ENCODE data around the gene PIM1. TPM values are rescaled to one million over a fixed set of nuclear protein-coding genes. Genes with fewer than 3 reads are reported as not detected.
"Not testable (repeated sequence)": the region's sequence is repeated elsewhere in the genome, so short reads cannot be mapped to it uniquely, and the experiment has no call there.

Gene PIM1
- 26.3 TPM for polyA plus RNA-seq (2013, experiment 1 of 4)
- polyA plus RNA-seq (2013, experiment 2 of 4) = 22.9 TPM
- polyA plus RNA-seq (2013, experiment 3 of 4) = 20.6 TPM
- 18.8 TPM for polyA plus RNA-seq (2013, experiment 4 of 4)

- Histone ChIP-seq H3K27me3 (ENCODE audit: control insufficient read depth, insufficient read depth, low read length, poor library complexity, severe bottlenecking) (peaks cover 11% of the 10 kb centered on the region), H3K27ac (ENCODE audit: insufficient read depth, low read depth, low read length, poor library complexity, severe bottlenecking) (peak within 1 kb of the TSS; percentile 89), H3K4me3 (ENCODE audit: insufficient read depth, low read depth, low read length) (peak within 1 kb of the TSS; percentile 84), H3K9me3 (ENCODE audit: control insufficient read depth, low read length) (no peaks in the 10 kb centered on the region), H3K36me3 (ENCODE audit: control insufficient read depth, insufficient read depth, low read length) (peaks cover 14% of the 10 kb centered on the region), H3K4me1 (ENCODE audit: control insufficient read depth, insufficient read depth, low read length) (peaks cover 7% of the 10 kb centered on the region)
- WGBS, 2 experiments = 0% methylated on average over 90 of the region's 90 CpGs
Measured at GRCh38 chr6:37169496-37170272, at the start of gene PIM1. Gene PIM1 (plus strand): TSS chr6:37170152. CDS start chr6:37170576, 424 bp downstream.

DNA sequence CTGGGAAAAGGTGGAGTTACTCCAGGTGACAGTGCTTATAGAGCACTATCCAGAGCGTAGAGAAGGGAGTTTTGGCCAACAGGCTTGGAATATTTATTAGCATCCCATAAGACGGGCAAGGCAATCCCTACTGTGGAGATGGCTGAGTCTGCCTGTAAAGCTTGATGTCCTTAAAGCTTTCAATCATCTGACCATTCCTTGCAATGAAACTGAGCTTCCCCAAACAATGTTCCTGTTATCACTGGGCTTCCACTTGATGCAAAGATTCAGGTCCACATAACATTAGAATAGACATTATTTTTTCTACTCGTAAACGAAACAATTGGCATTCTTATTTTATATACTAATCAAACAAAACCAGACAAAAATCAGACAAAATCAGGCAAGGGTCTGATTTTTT is 48.4 kb upstream of the PIM1 start:
- peaks cover 10% of the 10 kb centered on the region for H3K4me1 ChIP-seq (ENCODE audit: control insufficient read depth, insufficient read depth, low read length)
- H3K9me3 ChIP-seq (ENCODE audit: control insufficient read depth, low read length) = no peaks in the 10 kb centered on the region
- no peaks in the 10 kb centered on the region for H3K27me3 ChIP-seq (ENCODE audit: control insufficient read depth, insufficient read depth, low read length, poor library complexity, severe bottlenecking)
- 84 to 92% methylated on average over 4 of the region's 4 CpGs for WGBS, 2 experiments
- H3K36me3 ChIP-seq (ENCODE audit: control insufficient read depth, insufficient read depth, low read length) = no peaks in the 10 kb centered on the region
- no peak overlapping the region for H3K4me3 ChIP-seq (ENCODE audit: insufficient read depth, low read depth, low read length)
- no peak overlapping the region for H3K27ac ChIP-seq (ENCODE audit: insufficient read depth, low read depth, low read length, poor library complexity, severe bottlenecking)

DNA sequence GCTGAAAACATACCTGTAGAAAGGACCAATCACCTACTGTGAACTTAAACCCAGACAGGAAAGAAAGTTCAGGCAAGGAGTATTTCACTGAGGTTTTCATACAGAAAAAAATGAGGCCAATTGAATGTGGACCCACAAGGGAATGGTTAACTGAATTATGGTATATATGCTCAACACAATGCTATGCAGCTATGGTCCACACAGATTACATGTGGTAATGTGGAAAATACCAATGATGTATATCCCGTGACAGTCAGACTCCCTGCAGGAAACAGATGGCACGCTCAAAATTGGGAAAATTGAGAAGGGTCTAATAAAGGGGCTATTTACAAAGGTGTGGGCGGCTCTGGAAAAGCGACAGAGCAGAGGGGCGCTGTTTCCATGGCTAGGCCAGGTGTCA is 47.1 kb upstream of the PIM1 start:
- Histone ChIP-seq H3K9me3 (ENCODE audit: control insufficient read depth, low read length) (no peaks in the 10 kb centered on the region), H3K27ac (ENCODE audit: insufficient read depth, low read depth, low read length, poor library complexity, severe bottlenecking) (no peak overlapping the region), H3K4me3 (ENCODE audit: insufficient read depth, low read depth, low read length) (no peak overlapping the region), H3K36me3 (ENCODE audit: control insufficient read depth, insufficient read depth, low read length) (no peaks in the 10 kb centered on the region), H3K27me3 (ENCODE audit: control insufficient read depth, insufficient read depth, low read length, poor library complexity, severe bottlenecking) (no peaks in the 10 kb centered on the region), H3K4me1 (ENCODE audit: control insufficient read depth, insufficient read depth, low read length) (peaks cover 21% of the 10 kb centered on the region)
- 93% methylated on average over 5 of the region's 5 CpGs for WGBS, 2 experiments

DNA sequence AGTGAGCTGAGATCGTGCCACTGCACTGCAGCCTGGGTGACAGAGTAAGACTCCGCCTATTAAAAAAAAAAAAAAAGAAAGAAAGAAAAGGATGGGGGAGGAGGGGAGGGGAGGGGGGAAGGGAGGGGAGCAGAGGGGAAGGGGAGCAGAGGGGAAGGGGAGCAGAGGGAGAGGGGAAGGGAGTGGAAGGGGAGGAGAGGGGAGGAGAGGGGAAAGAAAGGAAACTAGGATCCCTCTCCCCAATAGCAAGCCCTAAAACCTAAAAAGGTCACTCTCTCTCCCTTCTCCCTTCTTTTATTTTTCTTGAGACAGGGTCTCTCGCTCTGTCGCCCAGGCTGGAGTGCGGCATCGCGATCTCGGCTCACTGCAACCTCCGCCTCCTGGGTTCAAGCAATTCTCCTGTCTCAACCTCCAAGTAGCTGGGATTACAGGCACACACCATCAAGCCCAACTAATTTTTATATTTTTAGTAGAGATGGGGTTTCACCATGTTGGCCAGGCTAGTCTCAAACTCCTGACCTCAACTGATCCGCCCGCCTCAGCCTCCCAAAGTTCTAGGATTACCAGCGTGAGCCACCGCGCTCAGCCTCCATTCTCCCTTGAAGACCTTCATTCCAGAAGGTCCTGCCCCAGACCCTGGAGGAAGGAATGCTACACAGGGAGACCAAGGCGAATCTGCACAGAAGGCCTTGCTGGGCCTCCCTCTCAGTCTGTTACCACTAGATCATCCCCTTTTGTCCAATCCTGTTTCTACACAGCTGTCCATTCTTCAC is 45.8 kb upstream of the PIM1 start:
- Histone ChIP-seq H3K27me3 (ENCODE audit: control insufficient read depth, insufficient read depth, low read length, poor library complexity, severe bottlenecking) (no peaks in the 10 kb centered on the region), H3K4me3 (ENCODE audit: insufficient read depth, low read depth, low read length) (no peak overlapping the region), H3K9me3 (ENCODE audit: control insufficient read depth, low read length) (no peaks in the 10 kb centered on the region), H3K4me1 (ENCODE audit: control insufficient read depth, insufficient read depth, low read length) (peaks cover 28% of the 10 kb centered on the region), H3K27ac (ENCODE audit: insufficient read depth, low read depth, low read length, poor library complexity, severe bottlenecking) (no peak overlapping the region), H3K36me3 (ENCODE audit: control insufficient read depth, insufficient read depth, low read length) (no peaks in the 10 kb centered on the region)
- WGBS, 2 experiments = 83 to 89% methylated on average over 13 to 15 of the region's 15 CpGs

DNA sequence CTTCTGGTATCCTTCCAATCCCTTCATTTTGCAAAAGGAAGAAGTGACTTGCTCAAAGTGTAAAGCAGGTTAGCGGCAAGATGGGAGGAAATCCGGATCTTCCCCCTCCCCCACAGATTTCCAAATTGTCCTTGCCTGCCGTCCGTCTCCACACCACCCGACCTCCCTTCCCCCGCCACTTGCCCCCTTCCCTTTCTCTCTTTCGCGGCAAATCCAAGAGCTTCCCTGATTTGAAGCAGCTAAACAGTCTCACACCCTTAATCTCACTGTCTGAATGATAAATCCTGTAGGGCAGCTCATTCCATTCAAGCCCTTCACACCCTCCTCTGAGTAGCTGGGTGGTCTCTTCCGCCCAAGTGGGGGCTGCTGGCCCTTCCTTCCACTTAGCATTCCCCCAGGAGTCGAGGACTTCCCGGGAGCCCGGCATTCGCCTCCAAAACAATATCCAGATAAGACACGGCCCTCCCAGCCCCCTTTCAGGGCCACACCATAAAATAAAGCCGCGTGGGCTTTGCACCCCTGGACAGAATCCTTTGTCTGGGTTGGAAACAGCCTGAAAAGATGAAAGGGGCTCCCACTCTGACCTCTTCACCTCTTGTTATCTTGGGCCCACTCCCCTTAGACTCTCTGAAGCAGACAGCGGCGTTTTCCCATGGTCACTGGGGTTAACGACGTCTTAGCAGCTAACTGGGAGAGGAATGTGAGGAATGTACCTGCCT is 44.0 kb upstream of the PIM1 start:
- 0% methylated on average over 20 of the region's 20 CpGs for WGBS, 2 experiments
- Histone ChIP-seq H3K4me1 (ENCODE audit: control insufficient read depth, insufficient read depth, low read length) (peaks cover 28% of the 10 kb centered on the region), H3K27me3 (ENCODE audit: control insufficient read depth, insufficient read depth, low read length, poor library complexity, severe bottlenecking) (no peaks in the 10 kb centered on the region), H3K4me3 (ENCODE audit: insufficient read depth, low read depth, low read length) (no peak overlapping the region), H3K36me3 (ENCODE audit: control insufficient read depth, insufficient read depth, low read length) (no peaks in the 10 kb centered on the region), H3K27ac (ENCODE audit: insufficient read depth, low read depth, low read length, poor library complexity, severe bottlenecking) (peak overlapping the region; percentile 96), H3K9me3 (ENCODE audit: control insufficient read depth, low read length) (no peaks in the 10 kb centered on the region)

- WGBS, 2 experiments = 1 to 11% methylated on average over 5 to 6 of the region's 6 CpGs
Measured at GRCh38 chr6:37126493-37126958, 43.4 kb upstream of the PIM1 start.

DNA sequence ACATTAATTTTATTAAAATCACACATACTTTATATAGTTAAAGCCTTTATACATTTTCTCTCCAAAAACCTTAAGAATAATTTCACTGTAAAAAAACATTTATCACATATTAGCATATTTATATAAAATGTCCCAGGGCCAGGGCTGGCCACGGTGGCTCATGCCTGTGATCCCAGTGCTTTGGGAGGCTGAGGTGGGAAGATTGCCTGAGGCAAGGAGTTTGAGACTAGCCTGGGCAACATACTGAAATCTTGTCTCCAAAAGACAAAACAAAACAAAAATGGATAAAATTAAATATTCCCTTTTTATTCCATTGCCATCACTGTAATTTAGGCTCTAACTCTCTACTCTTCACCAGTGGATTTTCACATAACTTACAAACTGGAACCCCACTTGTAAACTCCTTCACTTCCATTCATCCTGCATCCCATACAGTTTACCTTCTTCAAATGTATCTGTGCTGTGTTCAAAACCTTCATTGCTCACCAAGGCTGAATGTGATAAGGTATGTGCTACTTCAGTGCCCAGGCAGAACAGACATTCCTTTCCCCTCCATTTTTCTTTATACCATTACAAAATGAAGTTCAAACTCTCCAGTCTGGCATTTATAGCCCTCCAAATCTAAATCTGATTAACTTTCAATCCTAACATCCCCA is 42.9 kb upstream of the PIM1 start:
- Histone ChIP-seq H3K36me3 (ENCODE audit: control insufficient read depth, insufficient read depth, low read length) (no peaks in the 10 kb centered on the region), H3K4me3 (ENCODE audit: insufficient read depth, low read depth, low read length) (no peak overlapping the region), H3K4me1 (ENCODE audit: control insufficient read depth, insufficient read depth, low read length) (peaks cover 37% of the 10 kb centered on the region), H3K9me3 (ENCODE audit: control insufficient read depth, low read length) (no peaks in the 10 kb centered on the region), H3K27me3 (ENCODE audit: control insufficient read depth, insufficient read depth, low read length, poor library complexity, severe bottlenecking) (no peaks in the 10 kb centered on the region), H3K27ac (ENCODE audit: insufficient read depth, low read depth, low read length, poor library complexity, severe bottlenecking) (peak overlapping the region; percentile 36)
- WGBS, 2 experiments = 7 to 32% methylated on average over 1 of the region's 1 CpG

More at GRCh38 chr6:37126493-37126958, 43.4 kb upstream of the PIM1 start:
- H3K27ac ChIP-seq (ENCODE audit: insufficient read depth, low read depth, low read length, poor library complexity, severe bottlenecking) = peak overlapping the region; percentile 96
- no peak overlapping the region for H3K4me3 ChIP-seq (ENCODE audit: insufficient read depth, low read depth, low read length)
- no peaks in the 10 kb centered on the region for H3K36me3 ChIP-seq (ENCODE audit: control insufficient read depth, insufficient read depth, low read length)
- H3K9me3 ChIP-seq (ENCODE audit: control insufficient read depth, low read length) = no peaks in the 10 kb centered on the region
- peaks cover 33% of the 10 kb centered on the region for H3K4me1 ChIP-seq (ENCODE audit: control insufficient read depth, insufficient read depth, low read length)
- no peaks in the 10 kb centered on the region for H3K27me3 ChIP-seq (ENCODE audit: control insufficient read depth, insufficient read depth, low read length, poor library complexity, severe bottlenecking)

GRCh38 chr6:37127961-37128862 is 41.7 kb upstream of the PIM1 start:
- Histone ChIP-seq H3K27me3 (ENCODE audit: control insufficient read depth, insufficient read depth, low read length, poor library complexity, severe bottlenecking) (no peaks in the 10 kb centered on the region), H3K27ac (ENCODE audit: insufficient read depth, low read depth, low read length, poor library complexity, severe bottlenecking) (no peak overlapping the region), H3K36me3 (ENCODE audit: control insufficient read depth, insufficient read depth, low read length) (no peaks in the 10 kb centered on the region), H3K9me3 (ENCODE audit: control insufficient read depth, low read length) (no peaks in the 10 kb centered on the region), H3K4me3 (ENCODE audit: insufficient read depth, low read depth, low read length) (no peak overlapping the region), H3K4me1 (ENCODE audit: control insufficient read depth, insufficient read depth, low read length) (peaks cover 37% of the 10 kb centered on the region)
- WGBS, 2 experiments = 85 to 90% methylated on average over 8 of the region's 8 CpGs

- H3K36me3 ChIP-seq (ENCODE audit: control insufficient read depth, insufficient read depth, low read length); H3K4me3 ChIP-seq (ENCODE audit: insufficient read depth, low read depth, low read length); H3K9me3 ChIP-seq (ENCODE audit: control insufficient read depth, low read length); H3K27me3 ChIP-seq (ENCODE audit: control insufficient read depth, insufficient read depth, low read length, poor library complexity, severe bottlenecking); H3K27ac ChIP-seq (ENCODE audit: insufficient read depth, low read depth, low read length, poor library complexity, severe bottlenecking): not testable (repeated sequence)
- 95% methylated on average over 12 of the region's 12 CpGs for WGBS, 2 experiments
- H3K4me1 ChIP-seq (ENCODE audit: control insufficient read depth, insufficient read depth, low read length) = peaks cover 37% of the 10 kb centered on the region
Measured at GRCh38 chr6:37128863-37129443, 41.0 kb upstream of the PIM1 start.
